A673 (cell line): ENCODE measurements around the gene LDB2. TPM values are rescaled to one million over a fixed set of nuclear protein-coding genes. Genes with fewer than 3 reads are reported as not detected.

Experiments used
- BruUV-seq: library from RNA; stranded (reverse); fragments of 400-500 nt; replicated peaks from 2 replicates; lab custom pipeline; 2021; lab: Mats Ljungman, UMichigan
- CTCF ChIA-PET: fragments of 300-600 bp; sonication (Branson Sonifier 250); formaldehyde crosslinking; loops from one replicate; lab custom pipeline; 2022; ENCODE audit warnings: antibody characterized with exemption; lab: Charles Lee
- POLR2A ChIA-PET: fragments of 300-600 bp; sonication (Branson Sonifier 250); formaldehyde crosslinking; loops from one replicate; lab custom pipeline; 2022; ENCODE audit warnings: antibody characterized with exemption; ENCODE audit not compliant: low non-redundant PET; lab: Charles Lee
- DNase-seq: peaks from one replicate; pipeline ENCODE4 v3.0.0-alpha.2; 2015; ENCODE audit warnings: low spot score
- H3K27ac ChIP-seq: fragments of 200-600 bp; sonication (generic); 2 replicates; pipeline ENCODE4 v1.5.1; 2016; ENCODE audit warnings: mixed run types, low read depth, mild to moderate bottlenecking, mixed read lengths, antibody characterized with exemption, low read length; ENCODE audit not compliant: poor library complexity, severe bottlenecking
- H3K27me3 ChIP-seq: fragments of 200-600 bp; sonication (generic); replicated peaks from 2 replicates; pipeline ENCODE4 v1.6.1; 2017; ENCODE audit warnings: mixed run types, low read depth, mild to moderate bottlenecking, mixed read lengths, antibody characterized with exemption, low read length; ENCODE audit not compliant: insufficient read depth, poor library complexity
- H3K36me3 ChIP-seq: fragments of 200-600 bp; sonication (generic); 2 replicates; pipeline ENCODE4 v1.6.1; 2016; ENCODE audit warnings: mixed run types, mild to moderate bottlenecking, mixed read lengths, antibody characterized with exemption, low read length; ENCODE audit not compliant: insufficient read depth, poor library complexity, severe bottlenecking
- H3K4me1 ChIP-seq: fragments of 200-600 bp; sonication (generic); 2 replicates; pipeline ENCODE4 v1.6.1; 2017; ENCODE audit warnings: mixed run types, mild to moderate bottlenecking, mixed read lengths, antibody characterized with exemption, low read length; ENCODE audit not compliant: insufficient read depth, poor library complexity, severe bottlenecking
- H3K4me3 ChIP-seq: fragments of 200-600 bp; sonication (generic); 2 replicates; pipeline ENCODE4 v1.5.1; 2016; ENCODE audit warnings: low read depth, mixed run types, mild to moderate bottlenecking, mixed read lengths, low read length; ENCODE audit not compliant: poor library complexity, severe bottlenecking
- H3K9me3 ChIP-seq: fragments of 200-600 bp; sonication (generic); 2 replicates; pipeline ENCODE4 v1.6.1; 2016; ENCODE audit warnings: mixed run types, low read depth, mild to moderate bottlenecking, mixed read lengths, antibody characterized with exemption, low read length; ENCODE audit not compliant: poor library complexity, severe bottlenecking
- CTCF ChIP-seq: fragments of 300-800, 200-600 bp; sonication (generic); conservative IDR thresholded peaks from 2 replicates; pipeline ENCODE4 v1.5.1; 2017; ENCODE audit warnings: low read depth, mild to moderate bottlenecking, antibody characterized with exemption, low read length, moderate library complexity, mixed read lengths
- EZH2 ChIP-seq: fragments of 200-600 bp; sonication (generic); IDR thresholded peaks from 2 replicates; pipeline ENCODE4 v1.6.1; 2017; ENCODE audit warnings: borderline replicate concordance, low read depth, mild to moderate bottlenecking, mixed read lengths, antibody characterized with exemption, low read length; ENCODE audit not compliant: poor library complexity, severe bottlenecking
- intact Hi-C: fragments of 100-400 bp; cut with micrococcal nuclease; formaldehyde crosslinking; loops from one replicate; pipeline ENCODE4 v1.10.0; 2022; ENCODE audit not compliant: unreplicated experiment
- total RNA-seq: library from RNA; stranded (reverse); gene quantifications from 2 replicates; pipeline ENCODE4 v1.2.3, GENCODE V29; 2021

Gene LDB2
- total RNA-seq, 1 experiment from 2014 or later: 47.4 TPM

GRCh38 chr4:16627999-16628398, 270.4 kb downstream of the LDB2 start:
- BruUV-seq: no TSS peak
- H3K4me1 ChIP-seq: peaks cover 12% of the 10 kb centered on the region
- no peaks in the 10 kb centered on the region for H3K36me3 ChIP-seq
- H3K9me3 ChIP-seq: no peaks in the 10 kb centered on the region
- no peak overlapping the region for H3K27ac ChIP-seq
- intact Hi-C loops: no loop called here
- no peaks in the 10 kb centered on the region for H3K27me3 ChIP-seq
- POLR2A ChIA-PET: no interaction called here
- no peak overlapping the region for H3K4me3 ChIP-seq
- no peak for DNase-seq
- CTCF ChIA-PET: no interaction called here
- TF ChIP-seq EZH2 (no peak), CTCF (no peak)

DNA sequence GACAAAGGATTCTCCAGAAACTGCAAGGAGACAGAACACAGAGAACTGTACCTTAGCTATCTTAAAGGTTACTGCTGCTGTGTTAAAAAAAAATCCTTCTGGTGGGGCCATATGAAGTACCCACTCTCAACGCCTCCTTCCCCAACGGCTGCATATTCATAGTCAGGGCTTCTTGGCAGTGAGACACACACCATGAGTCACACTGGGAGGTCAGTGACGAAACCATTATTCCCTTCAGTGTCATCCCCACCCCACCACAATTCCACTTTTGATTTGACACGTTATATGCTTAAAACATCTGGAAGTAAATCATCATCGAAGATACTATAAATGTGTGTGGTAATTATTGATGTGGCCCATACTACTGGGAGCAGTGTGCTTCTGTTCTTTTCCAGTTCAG, 271.5 kb downstream of the LDB2 start:
- DNase-seq: peak; percentile 68
- Histone ChIP-seq H3K4me3 (no peak overlapping the region), H3K9me3 (no peaks in the 10 kb centered on the region), H3K27ac (no peak overlapping the region), H3K36me3 (no peaks in the 10 kb centered on the region), H3K4me1 (peaks cover 21% of the 10 kb centered on the region), H3K27me3 (no peaks in the 10 kb centered on the region)
- ChIA-PET CTCF (no interaction called here), POLR2A (no interaction called here)
- TF ChIP-seq CTCF: no peak
- no peak for TF ChIP-seq EZH2
- BruUV-seq: no TSS peak
- intact Hi-C loops: no loop called here

- Histone ChIP-seq H3K4me1 (peaks cover 21% of the 10 kb centered on the region), H3K27me3 (no peaks in the 10 kb centered on the region), H3K9me3 (no peaks in the 10 kb centered on the region), H3K36me3 (no peaks in the 10 kb centered on the region), H3K4me3 (no peak overlapping the region), H3K27ac (no peak overlapping the region)
- BruUV-seq: no TSS peak
- ChIA-PET POLR2A (no interaction called here), CTCF (no interaction called here)
- intact Hi-C loops: no loop called here
- no peak for DNase-seq
- TF ChIP-seq CTCF (no peak), EZH2 (no peak)
Measured at GRCh38 chr4:16622826-16623225, 275.6 kb downstream of the LDB2 start.
